GM19395 (cell line): ENCODE results near the gene NDUFS4.
A peak's percentile ranks its signal among the peaks of the same experiment; 100 is the strongest.
"Not testable (repeated sequence)": the region's sequence is repeated elsewhere in the genome, so short reads cannot be mapped to it uniquely, and the experiment has no call there.

Experiments
- ATAC-seq: cut with Tn5 transposase; IDR thresholded peaks from one replicate; pipeline ENCODE4 v1.9.1; 2021; ENCODE audit warnings: mild to moderate bottlenecking, moderate library complexity; ENCODE audit not compliant: unreplicated experiment

Gene NDUFS4

GRCh38 chr5:53560506-53561191 lies at the start of gene NDUFS4:
TSS of gene NDUFS4 (plus strand) at chr5:53560639. CDS start at chr5:53560663, 24 bp downstream.
- ATAC-seq, result peak; percentile 96

- ATAC-seq, result no peak
These were observed 47.9 kb upstream of the NDUFS4 start for GRCh38 chr5:53512539-53512938.

GRCh38 chr5:53515988-53516387 lies 44.5 kb upstream of the NDUFS4 start:
- ATAC-seq, result no peak

GRCh38 chr5:53520813-53521212 lies 39.6 kb upstream of the NDUFS4 start:
- ATAC-seq, result no peak

GRCh38 chr5:53537711-53538110 lies 22.7 kb upstream of the NDUFS4 start:
- ATAC-seq, result no peak

GRCh38 chr5:53540739-53541138 lies 19.7 kb upstream of the NDUFS4 start:
- not testable (repeated sequence) for ATAC-seq

GRCh38 chr5:53541859-53542258 lies 18.6 kb upstream of the NDUFS4 start:
- no peak for ATAC-seq

GRCh38 chr5:53542926-53543325 lies 17.5 kb upstream of the NDUFS4 start:
- no peak for ATAC-seq

- ATAC-seq, result no peak
These were observed 17.0 kb upstream of the NDUFS4 start for GRCh38 chr5:53543401-53543800.

GRCh38 chr5:53545744-53546143 lies 14.7 kb upstream of the NDUFS4 start:
- no peak for ATAC-seq

- ATAC-seq, result no peak
These were observed 13.2 kb upstream of the NDUFS4 start for GRCh38 chr5:53547226-53547625.

GRCh38 chr5:53548501-53548900 lies 11.9 kb upstream of the NDUFS4 start:
- not testable (repeated sequence) for ATAC-seq

GRCh38 chr5:53549792-53550191 lies 10.6 kb upstream of the NDUFS4 start:
- no peak for ATAC-seq

GRCh38 chr5:53552561-53552960 lies 7.9 kb upstream of the NDUFS4 start:
- no peak for ATAC-seq

GRCh38 chr5:53554444-53554843 lies 6.0 kb upstream of the NDUFS4 start:
- ATAC-seq, result no peak

- no peak for ATAC-seq
These were observed 5.3 kb upstream of the NDUFS4 start for GRCh38 chr5:53555160-53555559.

GRCh38 chr5:53556001-53556400 lies 4.4 kb upstream of the NDUFS4 start:
- no peak for ATAC-seq

- no peak for ATAC-seq
These were observed 3.1 kb upstream of the NDUFS4 start for GRCh38 chr5:53557386-53557785.

- no peak for ATAC-seq
These were observed 1.5 kb upstream of the NDUFS4 start for GRCh38 chr5:53558966-53559365.

GRCh38 chr5:53560028-53560427 lies 411 bp upstream of the NDUFS4 start:
- ATAC-seq, result peak; percentile 19

GRCh38 chr5:53568401-53568800 lies 8.0 kb downstream of the NDUFS4 start:
- ATAC-seq, result no peak

GRCh38 chr5:53568871-53569270 lies 8.4 kb downstream of the NDUFS4 start:
- ATAC-seq, result no peak

- no peak for ATAC-seq
These were observed 9.0 kb downstream of the NDUFS4 start for GRCh38 chr5:53569453-53569852.
